Skeletal muscle satellite cell (primary cell): ENCODE measurements around the gene LRRN3.

Experiments
- H3K27me3 ChIP-seq: 2 replicates; pipeline ENCODE4 v1.7.0; 2013; ENCODE audit warnings: low read length; ENCODE audit not compliant: control insufficient read depth, insufficient read depth
- H3K36me3 ChIP-seq: 2 replicates; pipeline ENCODE4 v1.7.0; 2013; ENCODE audit warnings: mild to moderate bottlenecking, control low read depth, low read length; ENCODE audit not compliant: insufficient read depth
- H3K4me1 ChIP-seq: 2 replicates; pipeline ENCODE4 v1.7.0; 2013; ENCODE audit warnings: low read length; ENCODE audit not compliant: control insufficient read depth, insufficient read depth
- H3K4me2 ChIP-seq: 2 replicates; pipeline ENCODE4 v1.7.0; 2013; ENCODE audit warnings: mild to moderate bottlenecking, low read length
- H3K4me3 ChIP-seq: 2 replicates; pipeline ENCODE4 v1.7.0; 2013; ENCODE audit warnings: low read length
- H3K9ac ChIP-seq: 2 replicates; pipeline ENCODE4 v1.7.0; 2013; ENCODE audit warnings: mild to moderate bottlenecking, low read depth, low read length, moderate library complexity
- H3K9me3 ChIP-seq: replicated peaks from 2 replicates; pipeline ENCODE4 v1.7.0; 2013; ENCODE audit warnings: mild to moderate bottlenecking, control low read depth, low read length

Gene LRRN3

DNA sequence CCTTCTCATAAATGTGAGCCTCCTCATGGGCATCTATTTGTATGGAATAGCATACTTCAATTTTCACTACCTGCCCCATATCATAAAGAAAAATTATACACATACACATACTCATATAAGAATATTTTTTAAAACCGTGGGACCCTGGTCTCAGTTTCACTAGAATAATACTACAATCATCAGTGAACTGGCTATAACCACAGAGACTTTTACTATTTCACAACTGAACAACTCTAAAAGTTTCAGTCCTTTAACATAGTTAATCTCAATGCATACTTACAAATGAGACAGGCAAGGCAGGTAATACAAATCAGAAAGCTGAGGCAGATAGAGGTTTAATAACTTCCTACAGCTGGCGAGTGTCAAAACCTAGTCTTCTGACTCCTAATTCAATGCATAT is 83.1 kb downstream of the LRRN3 start:
- H3K36me3 ChIP-seq = no peaks in the 10 kb centered on the region
- no peaks in the 10 kb centered on the region for H3K9me3 ChIP-seq
- H3K9ac ChIP-seq = no peak overlapping the region
- no peak overlapping the region for H3K4me2 ChIP-seq
- no peaks in the 10 kb centered on the region for H3K27me3 ChIP-seq
- no peak overlapping the region for H3K4me3 ChIP-seq
- no peaks in the 10 kb centered on the region for H3K4me1 ChIP-seq

DNA sequence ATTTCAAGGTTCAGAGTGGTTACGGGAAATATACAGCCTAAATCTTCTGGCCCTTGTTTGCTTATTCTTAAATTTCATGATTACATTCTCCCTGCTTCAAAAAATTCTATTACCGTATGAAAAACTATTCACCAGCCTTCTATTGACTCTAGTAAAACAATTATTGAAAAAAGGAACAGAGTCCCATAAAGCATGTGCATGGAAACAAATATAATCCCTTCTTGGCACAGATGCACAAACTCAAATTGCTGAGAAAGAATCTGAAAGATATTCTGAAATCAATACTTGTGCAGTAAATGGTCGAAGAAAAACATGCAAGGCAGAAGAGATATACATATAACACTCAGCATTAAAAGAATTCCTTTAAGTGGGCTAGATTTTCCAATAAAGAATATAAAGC is 83.6 kb downstream of the LRRN3 start:
- H3K9me3 ChIP-seq = no peaks in the 10 kb centered on the region
- no peaks in the 10 kb centered on the region for H3K36me3 ChIP-seq
- H3K4me3 ChIP-seq = no peak overlapping the region
- no peaks in the 10 kb centered on the region for H3K27me3 ChIP-seq
- H3K4me2 ChIP-seq = no peak overlapping the region
- no peak overlapping the region for H3K9ac ChIP-seq
- no peaks in the 10 kb centered on the region for H3K4me1 ChIP-seq
